HG03175 (cell line): ENCODE results near the gene GLCE.

Experiments
- ATAC-seq: cut with Tn5 transposase; IDR thresholded peaks from one replicate; pipeline ENCODE4 v1.9.1; 2021; ENCODE audit warnings: mild to moderate bottlenecking, moderate library complexity; ENCODE audit not compliant: unreplicated experiment

The GLCE gene

DNA sequence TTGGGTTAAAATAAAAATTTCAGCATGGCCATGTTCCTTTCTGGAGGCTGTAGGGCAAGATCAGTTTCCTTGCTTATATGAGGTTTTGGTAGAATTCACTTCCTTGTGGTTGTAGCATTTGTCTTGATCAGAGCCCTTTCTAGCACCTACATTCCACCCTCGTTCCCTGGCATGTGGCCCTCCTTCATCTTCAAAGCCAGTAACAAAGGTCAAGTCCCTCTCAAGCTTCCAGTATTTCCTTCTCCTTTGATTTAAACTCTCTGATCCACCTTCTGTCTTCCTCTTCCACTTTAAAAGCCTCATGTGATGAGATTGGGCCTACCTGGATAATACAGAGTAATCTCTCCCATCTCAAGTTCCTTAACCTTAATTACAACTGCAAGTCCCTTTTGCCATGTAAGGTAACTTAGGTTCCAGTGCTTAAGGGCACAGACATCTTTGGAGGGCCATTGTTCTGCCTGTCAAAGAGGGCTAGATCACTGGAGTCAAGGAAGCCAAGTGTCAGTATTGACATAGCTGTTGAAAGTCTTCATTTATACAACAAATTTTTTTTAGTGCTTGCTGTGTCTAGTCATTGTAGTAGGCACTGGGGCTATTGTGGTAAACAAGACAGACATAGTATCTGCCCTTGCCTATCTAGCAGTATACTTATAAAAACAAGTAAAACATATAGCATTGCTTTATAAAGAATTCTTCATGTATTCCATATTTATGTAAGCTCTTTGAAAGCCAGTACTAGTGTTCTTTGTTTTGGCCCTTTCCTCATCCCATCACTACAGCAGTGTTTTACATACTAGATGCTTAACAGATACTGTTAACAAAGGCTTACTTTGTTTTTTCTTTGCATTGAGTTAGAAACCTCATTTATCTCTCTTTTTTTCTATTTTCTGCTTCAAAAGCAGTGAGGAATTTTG is 40.7 kb downstream of the GLCE start:
- ATAC-seq, result no peak

DNA sequence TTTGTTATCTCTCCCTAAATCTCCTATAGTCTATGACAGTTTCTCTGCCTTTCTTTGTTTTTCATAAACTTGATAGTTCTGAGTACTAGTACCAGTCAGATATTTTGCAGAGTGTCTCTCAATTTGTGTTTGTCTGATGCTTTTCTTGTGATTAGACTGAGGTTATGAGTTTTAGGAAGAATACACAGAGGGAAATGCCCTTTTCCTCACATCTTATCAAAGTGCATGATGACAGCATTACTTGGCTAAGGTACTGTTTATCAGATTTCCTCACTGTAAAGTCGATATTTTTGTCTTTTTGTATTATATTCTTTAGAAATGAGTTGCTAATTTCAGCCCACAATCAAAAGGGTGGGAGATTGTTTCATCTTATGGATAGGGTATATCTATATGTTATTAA is 45.6 kb downstream of the GLCE start:
- no peak for ATAC-seq

DNA sequence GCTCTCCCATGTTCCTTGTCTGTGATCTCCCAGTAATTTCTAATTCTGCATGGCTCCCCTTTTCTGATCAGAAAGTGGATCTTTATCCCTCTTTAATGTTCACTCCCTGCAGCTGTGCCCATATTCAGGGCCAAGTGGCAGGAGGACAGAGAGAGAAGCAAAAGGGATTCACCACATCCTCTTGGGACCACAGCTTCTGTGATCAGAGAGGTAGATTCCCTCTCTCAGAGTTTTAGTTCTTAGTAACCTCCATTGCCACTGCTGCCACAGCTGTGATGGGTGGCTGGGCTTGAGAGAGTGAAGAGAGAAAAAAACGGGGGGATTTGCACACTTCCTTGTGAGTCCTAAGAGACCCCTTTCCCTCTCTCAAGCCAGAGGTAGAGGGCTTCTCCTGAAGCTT is 49.2 kb downstream of the GLCE start:
- no peak for ATAC-seq

DNA sequence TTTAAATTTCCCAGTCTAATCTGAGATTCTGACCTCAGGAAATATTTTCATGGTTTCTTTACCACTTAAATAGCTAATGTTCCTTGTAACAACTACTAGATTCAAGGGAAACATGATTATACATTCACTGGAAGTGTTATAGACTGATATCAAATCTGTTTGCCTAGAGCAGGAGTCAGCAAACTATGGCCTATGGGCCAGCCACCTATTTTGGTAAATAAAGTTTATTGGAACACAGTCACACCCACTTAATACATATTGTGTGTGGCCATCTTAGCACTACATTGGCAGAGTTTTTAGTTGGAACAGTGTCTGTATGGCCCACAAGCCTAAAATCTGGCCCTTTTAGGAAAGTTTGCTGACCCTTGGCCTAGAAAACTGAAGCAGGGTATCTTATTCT is 50.1 kb downstream of the GLCE start:
- ATAC-seq, result no peak

DNA sequence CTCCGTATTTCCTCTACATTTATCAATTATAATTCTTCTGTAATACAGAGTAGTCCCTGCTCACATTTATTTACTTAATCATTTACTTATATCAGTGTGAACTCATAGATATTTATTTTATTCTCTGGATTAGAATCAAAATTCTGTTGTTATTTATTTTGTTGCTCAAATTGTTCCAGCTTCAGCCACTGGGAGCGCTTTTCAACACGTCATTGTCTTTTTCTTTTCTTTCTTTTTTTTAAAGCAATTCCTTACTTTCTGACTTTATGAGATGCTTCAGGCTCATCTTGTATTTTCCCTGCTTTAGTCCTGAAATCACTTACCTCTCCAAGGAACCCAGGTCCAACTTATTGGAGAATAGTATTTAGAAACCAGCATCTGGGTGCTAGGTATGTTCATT is 53.4 kb downstream of the GLCE start:
- ATAC-seq, result no peak

DNA sequence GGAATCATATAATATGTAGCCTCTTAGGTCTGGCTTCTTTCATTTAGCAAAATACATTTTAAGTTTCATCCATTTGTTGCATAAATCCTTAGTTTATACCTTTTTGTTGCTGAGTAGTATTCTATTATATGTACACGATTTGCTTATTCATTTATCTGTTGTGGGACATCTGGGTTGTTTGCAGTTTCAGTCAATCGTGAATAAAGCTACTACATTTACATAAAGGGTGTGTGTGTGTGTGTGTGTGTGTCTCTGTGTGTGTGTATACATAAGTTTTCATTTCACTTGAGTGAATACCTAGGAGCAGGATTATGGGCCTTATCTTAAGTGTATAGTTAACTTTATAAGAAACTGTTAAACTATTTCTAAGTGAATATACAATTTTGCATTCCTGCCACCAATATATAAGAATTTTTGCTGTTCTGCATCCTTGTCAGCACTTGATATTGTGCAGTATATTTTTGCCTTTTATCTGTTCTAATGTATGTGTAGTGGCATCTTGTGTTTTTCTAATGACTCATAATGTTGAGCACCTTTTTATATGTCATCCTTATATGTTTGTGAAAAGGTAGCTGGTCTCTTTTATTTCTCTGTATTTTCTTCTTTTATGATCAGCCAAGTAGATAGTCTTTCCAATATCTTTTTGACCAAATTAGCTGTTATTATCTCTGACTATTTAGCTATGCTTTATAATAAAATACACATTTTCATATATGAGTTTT is 55.0 kb downstream of the GLCE start:
- ATAC-seq, result no peak

DNA sequence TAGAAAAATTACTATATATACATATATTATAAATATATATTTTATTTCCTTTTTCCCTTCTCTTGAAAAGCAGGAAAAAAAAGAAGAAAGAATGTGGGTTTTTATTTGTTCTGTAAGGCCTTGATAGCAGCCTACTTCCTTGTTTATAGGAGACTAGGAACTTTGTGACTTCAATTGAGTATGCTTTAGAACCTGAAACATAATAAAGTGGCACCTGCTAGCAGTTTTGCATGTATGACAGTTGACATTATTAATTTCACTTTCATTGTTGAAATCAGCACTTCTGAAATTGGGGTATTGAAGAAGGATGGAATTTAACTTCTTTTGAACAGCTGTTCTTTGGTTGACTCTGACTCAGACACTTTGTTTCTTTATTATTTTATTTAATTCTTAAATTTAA is 56.9 kb downstream of the GLCE start:
- no peak for ATAC-seq

DNA sequence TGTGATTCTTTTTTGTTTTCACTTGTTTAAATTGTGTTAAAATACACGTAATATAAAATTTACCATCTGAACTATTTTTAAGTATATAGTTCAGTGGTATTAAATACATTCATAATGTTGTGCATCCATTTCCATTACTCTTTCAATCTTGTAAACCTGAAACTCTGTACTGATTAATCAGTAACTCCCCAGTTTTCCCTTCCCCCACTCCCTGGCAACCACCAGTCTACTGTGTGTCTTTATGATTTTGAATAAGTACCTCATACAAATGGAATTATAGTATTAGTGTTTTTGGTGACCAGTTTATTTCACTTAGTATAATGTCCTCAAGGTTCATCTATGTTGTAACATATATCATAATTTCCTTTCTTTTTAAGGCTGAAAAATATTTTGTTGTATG is 59.3 kb downstream of the GLCE start:
- no peak for ATAC-seq

DNA sequence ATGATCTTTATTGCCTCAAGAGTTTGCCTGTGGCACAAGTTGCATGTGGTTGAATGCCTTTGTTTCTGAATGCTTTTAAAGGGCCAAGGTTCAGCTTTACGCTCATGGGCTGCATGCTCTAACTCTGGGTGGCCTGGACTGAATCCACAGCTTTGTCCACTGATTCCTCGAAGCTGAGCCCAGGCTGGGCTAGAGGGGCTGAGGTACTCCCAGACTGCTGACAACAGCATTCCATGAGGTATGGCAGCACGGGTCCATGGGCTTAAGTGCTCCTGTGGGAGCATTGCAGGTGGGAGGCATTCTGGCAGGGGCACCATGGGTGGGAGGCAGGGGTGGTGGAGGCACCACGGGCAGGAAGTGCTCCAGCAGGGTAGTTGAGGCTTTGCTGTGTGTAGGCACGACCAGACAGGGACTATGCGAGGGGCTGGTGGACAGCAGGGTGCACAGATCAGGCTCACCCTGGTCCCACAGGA is 61.6 kb downstream of the GLCE start:
- ATAC-seq, result no peak

DNA sequence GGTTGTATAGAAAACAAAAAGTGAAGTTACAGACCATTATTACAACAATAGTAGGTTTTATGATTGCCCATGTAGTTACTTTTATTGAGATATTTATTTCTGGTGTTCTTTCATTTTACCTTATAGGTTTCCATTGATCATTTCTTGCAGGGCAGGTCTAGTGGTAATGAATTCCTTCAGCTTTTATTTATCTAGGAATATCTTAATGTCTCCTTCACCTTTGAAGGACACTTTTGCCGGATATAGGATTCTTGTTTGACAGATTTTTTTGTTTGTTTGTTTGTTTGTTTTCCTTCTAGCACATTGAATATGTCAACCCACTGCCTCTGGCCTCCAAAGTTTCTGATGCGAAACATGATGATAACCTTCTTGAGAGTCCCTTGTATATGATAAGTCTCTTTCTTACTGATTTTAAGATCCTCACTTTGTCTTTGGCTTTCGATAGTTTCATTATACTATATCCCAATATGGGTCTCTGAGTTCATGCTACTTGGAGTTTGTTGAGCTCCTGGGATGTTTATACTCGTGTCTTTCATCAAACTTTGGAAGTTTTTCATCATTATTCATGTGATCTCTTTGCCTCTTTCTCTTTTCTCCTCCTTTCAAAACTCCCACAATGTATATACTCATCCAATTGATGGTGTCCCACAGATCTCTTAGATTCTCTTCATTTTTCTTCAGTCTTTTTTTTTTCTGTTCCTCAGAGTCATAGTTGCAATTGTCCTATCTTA is 62.8 kb downstream of the GLCE start:
- no peak for ATAC-seq

DNA sequence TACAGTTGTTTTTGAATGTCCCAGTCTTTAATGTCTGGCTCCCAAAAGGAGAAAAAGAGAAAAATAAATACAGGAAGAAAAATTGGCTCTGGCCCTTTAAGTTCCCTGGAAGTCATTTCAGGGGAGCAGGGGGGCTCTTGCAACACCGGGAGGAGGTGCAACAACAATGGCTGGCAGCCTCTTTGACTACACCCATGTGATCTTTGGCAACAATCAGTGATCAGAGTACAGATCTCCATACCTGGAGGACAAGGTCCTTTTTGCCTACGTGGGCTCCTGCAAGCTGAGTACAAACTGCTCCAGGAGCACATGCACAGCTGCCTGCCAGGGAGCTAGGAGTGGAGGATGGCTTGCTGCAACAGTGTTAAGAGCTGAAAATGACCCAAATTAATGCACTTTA is 63.9 kb downstream of the GLCE start:
- ATAC-seq, result no peak

DNA sequence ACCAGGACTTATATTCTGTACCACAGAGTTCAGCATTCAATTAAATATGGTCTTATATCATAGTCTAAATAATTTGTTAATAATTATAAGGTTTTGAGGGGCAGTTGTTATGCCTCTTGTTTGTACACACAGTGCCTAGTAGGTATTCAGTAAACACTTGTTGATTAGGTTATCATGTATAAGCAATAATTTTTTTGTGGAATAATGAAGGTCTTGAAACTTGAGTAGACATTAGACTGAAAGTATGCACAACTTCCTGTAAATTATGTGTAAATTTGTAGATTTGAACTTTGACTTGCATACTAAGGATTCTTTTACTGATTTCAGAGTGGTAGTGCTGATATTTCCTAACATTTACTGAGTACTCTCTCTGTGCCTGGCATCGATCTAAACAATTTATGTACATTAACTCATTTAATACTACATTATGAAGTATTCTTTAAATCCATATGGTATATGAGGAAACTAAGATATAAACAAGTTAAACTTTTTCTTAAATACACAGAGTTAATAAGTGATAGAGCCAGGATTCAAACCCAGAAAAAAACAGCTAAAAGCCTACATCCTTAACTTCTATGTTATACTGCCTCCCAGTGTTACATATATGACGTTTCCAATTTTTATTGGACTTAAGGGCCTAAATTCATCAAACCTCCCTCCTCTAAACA is 65.1 kb downstream of the GLCE start:
- ATAC-seq, result no peak

DNA sequence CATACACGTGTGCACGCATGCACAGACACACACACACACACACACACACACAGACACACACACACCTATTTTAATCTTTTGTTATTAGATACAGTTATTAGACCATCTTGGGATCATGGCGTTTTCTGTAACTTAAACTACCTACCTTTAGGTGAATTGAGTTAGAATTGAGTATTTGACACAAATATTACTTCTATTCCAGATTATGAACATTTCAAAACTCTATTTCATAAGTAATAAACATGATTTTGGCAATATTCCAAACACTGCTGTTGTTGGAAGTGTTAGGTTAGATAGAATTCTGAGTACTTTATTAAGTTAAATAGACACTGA is 65.6 kb downstream of the GLCE start:
- no peak for ATAC-seq

DNA sequence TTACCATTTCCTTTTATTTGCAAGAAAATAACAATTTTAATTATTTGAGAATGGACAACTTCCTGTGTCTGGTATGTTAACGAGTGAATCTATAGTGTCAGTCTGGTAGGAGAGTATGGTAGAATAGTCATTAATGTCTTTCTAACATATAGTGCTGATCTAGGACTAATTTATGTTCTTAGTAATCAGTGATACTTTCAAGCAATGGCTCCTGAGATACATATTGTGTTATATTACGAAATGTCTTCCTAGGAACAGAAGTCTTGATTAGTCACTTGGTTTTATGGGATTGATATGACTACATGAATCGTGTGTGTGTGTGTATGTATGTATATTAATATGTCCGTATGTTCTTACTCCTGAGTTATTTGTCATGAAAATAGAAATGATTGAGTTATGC is 71.7 kb downstream of the GLCE start:
- ATAC-seq, result no peak

DNA sequence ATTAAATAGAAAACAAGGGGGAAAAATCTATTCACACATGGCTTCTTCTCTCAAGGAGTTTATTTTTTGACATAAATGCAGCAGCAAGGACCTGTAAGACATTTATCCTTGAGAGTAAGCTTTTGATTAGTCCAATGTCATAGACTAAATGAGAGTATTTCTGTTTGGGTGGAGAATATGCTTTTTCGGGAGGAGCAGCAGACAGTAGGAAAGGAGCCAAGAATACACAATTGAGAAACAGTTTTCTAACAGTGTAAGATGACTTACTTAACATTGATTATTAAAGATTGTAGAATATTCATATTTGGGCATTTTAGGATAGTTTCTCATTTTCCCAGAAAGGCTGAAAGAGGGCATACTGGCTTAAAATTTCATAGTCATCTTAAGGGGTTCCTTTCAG is 72.3 kb downstream of the GLCE start:
- no peak for ATAC-seq

DNA sequence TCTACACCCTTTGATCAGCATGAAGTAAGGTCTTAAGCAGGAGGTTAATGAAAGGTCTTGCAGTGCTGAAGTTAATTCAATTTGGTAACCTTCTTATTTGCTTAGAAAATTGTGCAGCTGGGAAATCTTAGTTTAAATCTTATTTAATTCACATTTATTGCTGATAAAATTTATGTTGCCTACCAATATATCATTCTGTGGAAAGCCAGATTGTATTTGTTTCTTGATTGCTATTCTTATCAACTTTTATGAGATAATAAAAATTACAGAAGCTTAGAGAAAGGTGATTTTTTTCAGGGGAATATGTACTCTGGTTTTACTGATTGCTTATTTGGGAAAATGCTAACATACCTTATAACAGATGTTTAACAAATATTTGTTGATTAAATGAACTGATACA is 74.2 kb downstream of the GLCE start:
- ATAC-seq, result no peak

DNA sequence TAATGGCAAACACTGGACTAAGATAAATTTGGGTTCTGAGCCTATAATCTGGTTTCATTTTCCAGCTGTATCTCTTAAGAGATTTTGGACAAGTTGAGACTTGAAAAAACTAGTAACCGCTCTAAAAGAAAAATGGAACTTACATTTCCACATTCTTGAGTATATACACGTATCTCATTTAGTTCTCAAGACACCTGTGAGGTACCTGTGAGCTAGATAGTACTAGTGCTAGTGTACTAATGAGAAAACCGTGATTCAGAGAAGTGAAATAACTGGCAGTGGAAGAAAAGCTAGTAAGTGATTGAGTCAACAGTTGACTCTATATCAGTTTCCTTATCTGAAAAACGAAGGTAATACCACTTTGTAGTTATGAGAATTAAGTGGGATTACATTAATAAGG is 76.1 kb downstream of the GLCE start:
- no peak for ATAC-seq

DNA sequence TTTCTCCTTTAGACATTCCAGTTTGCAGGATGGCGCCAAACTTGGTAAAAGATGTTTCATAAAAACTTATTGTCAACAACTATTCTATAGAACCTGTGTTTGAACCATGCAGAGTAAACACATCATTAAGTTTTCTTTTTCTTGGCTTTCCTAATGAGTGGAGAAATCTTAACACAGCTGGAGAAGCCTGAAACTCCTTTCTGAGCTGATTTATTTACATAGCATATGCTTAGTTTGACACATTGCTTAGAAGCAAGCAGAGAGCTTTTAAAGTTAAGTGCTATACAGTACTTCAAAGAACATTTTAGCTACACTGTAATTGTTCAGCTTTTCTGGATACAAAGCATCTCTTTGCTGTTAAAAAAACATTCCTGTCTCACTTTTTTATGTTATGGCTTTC is 77.3 kb downstream of the GLCE start:
- ATAC-seq, result no peak

DNA sequence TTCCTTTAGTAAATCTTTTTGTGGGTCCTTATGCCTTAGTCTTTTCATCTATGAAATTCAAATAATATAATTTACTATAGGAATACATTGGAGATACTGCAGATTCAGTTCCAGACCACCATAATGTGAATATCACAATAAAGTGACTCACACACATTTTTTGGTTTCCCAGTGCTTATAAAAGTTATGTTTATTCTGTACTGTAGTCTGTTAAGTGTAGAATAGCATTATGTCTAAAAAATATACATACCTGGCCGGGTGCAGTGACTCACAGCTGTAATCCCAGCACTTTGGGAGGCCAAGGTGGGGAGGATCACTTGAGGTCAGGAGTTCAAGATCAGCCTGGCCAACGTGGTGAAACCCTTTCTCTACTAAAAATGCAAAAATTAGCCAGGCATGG is 84.4 kb downstream of the GLCE start:
- no peak for ATAC-seq

DNA sequence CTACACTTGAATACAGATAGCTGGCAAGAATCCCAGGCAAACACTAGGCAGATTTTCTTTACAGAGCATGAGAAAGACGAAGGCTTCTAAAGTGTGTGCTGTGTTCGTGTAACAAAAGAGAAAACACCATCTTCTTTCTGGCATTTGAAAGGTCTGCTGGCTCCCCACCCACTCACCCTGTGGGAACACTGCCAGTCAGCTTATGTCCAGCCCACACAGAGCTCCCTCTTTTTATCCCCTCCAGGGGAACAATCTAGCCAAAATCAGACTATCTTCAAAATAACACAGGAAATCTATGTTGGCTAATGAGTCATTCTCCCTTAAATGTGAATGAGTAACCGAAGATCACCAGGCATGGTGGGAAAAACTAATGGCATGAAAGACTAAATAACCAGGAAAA is 92.7 kb downstream of the GLCE start:
- ATAC-seq, result no peak

DNA sequence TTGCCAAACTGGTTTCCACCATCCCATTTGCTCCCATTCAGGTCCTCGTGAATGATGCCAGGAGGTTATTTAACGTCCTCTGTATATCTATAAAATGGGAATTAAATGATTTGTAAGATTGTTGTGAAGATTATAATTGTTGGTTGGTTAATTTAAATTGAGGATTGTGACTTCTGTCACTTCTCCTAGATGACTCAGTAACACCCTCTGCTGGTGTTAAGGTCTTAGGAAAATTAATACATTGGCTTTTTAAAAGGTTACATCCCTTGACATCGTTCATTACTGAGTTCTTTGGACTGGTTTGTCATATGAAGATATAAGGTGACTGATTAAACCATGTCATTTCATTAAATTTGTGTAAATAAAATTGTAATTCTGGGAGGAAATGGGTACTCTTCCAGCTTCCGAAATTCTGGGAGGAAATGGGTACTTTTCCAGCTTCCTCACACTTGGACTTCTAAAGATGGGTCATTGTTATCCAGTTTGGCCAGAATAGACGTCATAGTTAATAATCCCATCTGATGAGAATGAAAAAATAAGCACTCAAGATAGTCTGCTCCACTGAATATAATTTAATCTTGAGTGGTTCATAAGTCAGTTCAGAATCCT is 105.0 kb downstream of the GLCE start:
- ATAC-seq, result no peak
